GM12873 (cell line): Measurements from ENCODE around the gene RAB14.

Experiments
- TF ChIP-seq, protein P1 (sequence below): IDR thresholded peaks from 2 replicates; pipeline ENCODE4 v1.5.1; 2012; ENCODE audit warnings: low read depth, mild to moderate bottlenecking, moderate library complexity, low read length, control low read depth; ENCODE audit not compliant: insufficient read depth; ENCODE audit errors: missing control alignments

The RAB14 gene

DNA sequence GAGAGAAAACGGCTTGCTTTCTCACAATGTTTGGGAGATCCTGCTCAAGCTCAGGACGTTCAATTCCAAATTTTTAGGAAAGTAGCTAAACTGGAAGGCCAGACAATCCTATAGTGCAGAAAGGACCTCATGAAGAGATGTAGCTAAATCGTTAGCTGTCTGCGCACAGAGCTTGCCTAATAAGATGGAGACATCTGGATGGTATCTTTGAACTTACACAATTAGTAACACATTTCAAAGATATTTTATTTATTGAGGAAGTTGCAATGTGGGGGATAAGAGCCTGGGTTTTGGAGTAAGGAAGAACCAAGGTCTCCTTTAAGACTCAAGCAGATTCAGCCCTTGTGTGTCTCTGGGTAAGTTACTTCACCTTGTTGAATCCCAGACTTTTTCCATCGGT is 28.6 kb upstream of the RAB14 start:
- TF ChIP-seq, protein P1, sequence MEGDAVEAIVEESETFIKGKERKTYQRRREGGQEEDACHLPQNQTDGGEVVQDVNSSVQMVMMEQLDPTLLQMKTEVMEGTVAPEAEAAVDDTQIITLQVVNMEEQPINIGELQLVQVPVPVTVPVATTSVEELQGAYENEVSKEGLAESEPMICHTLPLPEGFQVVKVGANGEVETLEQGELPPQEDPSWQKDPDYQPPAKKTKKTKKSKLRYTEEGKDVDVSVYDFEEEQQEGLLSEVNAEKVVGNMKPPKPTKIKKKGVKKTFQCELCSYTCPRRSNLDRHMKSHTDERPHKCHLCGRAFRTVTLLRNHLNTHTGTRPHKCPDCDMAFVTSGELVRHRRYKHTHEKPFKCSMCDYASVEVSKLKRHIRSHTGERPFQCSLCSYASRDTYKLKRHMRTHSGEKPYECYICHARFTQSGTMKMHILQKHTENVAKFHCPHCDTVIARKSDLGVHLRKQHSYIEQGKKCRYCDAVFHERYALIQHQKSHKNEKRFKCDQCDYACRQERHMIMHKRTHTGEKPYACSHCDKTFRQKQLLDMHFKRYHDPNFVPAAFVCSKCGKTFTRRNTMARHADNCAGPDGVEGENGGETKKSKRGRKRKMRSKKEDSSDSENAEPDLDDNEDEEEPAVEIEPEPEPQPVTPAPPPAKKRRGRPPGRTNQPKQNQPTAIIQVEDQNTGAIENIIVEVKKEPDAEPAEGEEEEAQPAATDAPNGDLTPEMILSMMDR: no peak

DNA sequence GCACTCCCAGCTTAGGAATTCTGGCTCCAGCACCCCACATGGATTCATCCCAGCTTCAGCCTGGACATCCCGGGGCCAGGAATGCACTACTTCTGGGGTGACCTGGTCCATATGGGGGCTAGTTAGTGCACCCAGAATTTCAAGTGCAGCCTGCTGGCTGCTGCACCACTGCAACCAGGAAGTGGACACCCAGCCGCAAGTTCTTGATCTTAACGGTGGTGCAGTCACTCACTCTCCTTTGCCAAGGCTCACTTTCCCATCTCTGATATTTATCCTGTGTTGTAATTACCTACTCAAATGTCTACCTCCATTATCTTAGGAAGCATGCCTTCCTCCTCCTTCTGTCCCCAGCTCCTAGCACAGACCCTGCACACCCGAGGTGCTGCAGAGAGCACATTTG is 26.2 kb upstream of the RAB14 start:
- TF ChIP-seq, protein P1: no peak

DNA sequence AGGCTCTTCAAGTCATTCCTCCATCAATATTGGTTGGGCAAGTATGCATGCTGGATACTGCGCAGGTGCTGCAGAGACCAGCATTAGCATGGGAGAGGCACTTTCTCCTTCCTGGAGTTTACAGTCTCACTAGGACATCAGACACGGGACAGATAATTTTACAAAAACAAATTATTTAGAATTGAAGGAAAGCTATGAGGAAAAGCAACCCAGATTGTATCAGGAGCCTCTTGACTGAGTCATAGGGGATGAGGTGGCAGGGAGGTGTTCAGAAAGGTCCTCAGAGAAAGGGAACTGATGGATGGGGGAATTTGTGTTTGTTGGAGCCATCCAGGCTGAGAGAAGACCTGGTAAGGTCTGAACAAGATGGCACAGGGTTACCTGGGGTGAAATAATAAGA is 24.5 kb upstream of the RAB14 start:
- TF ChIP-seq, protein P1: no peak

DNA sequence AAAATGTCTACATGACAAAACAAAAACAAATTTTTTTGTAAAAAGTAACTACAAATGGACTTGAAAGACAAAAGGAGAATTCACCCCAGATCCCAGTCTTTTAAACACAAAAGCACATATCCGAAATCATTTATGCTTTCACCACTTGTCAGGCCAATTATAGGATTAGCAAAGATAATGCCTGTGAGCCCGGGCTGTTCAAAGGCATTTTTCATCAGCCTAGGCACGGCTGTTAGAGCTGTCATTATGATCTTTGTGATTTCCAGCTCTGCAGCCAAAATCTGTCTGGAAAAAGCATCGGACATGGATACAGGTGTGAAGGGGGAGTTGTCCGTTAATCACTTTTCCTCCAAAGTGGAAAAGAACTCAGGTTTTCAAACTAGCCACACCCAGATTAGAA is 23.6 kb upstream of the RAB14 start:
- TF ChIP-seq, protein P1: no peak

DNA sequence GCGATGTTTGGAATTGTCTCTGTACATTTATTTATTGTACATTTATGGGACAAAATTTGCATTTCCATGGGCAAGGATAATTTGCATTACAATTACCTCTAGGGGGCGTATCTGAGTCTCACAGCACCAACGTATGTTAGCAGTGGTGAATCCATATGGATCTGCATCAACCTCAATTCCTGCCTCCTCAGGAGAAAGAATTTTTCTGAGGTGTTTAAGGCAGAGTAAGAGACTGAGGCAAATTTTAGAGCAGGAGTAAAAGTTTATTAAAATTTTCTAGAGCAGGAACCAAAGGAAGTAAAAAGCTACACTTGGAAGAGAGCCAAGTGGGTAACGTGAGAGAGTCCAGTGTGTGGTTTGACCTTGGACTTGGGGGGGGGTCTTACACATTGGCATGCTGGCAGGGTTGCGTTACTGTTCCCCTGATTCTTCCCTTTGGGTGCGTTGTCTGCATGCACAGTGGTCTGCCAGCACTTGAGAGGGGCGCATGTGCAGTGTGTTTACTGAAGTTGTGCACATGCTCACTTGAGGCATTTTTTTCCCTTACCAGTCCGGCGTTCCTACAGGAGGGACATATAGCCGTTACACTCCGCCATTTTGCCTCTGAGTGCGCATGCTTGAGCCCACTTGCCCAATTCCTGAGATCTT is 21.0 kb upstream of the RAB14 start:
- TF ChIP-seq, protein P1: peak; percentile 63

DNA sequence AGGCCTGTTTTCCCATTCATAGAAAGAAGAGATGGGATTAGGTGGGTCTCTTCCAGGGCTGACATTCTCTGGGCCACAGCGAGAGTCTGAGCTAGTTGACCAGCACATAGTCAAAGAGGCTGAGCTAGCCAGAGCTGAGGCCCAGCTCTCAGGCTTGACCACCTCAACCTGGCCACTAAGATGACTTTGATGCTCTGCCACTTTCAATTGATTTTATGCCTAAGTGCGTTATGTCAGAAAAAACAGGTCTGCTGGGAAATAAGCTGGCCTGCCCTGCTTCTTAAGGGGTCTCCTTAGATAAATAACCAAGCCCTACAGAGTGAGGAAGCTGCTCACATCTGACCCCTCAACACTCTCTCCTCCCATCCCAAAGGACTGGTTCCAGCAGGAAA is 20.0 kb upstream of the RAB14 start:
- TF ChIP-seq, protein P1: no peak

DNA sequence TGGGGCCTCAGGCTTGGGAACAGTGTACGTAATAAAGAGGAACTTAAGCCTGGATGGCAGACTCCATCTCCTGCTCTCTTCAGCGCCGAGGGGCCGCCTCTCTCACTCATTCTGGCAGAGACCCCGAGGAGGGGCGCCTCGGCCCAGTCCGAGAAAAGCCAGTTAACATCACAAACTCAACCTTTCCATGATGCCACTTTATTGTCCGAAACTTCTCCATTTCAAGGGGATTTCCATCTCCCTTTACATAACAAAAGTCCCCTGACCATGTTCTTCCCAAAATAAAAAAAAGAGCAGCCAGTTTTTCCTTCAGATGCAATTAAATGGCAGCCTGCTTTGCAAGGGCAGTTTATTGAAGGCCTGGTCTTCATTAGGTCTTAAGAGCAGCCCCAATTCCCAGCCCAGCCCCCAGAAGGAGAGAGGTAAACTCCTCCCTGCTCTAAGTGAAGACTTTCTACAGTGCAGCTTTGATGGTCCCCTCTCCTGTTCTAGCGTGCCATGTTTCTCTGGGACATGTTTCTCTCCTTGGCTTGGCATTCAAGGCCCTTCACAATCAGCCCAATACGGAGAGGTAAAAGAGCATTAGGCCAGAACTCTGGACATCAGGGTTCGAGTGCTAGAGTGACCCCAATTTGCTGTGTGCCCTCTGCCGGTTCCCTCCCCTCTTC is 19.5 kb upstream of the RAB14 start:
- TF ChIP-seq, protein P1: no peak
